ENCODE data around the gene ZDHHC24.

DNA sequence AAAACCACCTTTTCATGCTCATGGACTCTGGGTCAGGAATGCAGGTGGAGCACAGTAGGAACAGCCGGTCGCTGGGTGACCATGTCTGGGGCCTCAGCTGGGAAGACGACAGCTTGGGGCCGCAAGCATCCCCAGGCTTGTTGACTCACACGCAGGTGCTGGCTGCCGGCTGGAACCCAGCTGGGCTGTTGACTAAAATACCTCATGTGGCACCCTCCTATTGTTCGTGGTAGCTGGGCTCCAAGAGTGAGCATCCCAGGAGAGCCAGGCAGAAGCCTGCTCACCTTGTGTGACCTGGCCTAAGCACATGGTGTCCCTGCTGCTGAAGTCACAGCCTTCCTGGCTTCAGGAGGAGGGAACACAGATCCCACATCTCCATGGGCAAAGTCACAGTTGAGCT, 56.2 kb downstream of the ZDHHC24 start:
- TF ChIP-seq, protein P1, sequence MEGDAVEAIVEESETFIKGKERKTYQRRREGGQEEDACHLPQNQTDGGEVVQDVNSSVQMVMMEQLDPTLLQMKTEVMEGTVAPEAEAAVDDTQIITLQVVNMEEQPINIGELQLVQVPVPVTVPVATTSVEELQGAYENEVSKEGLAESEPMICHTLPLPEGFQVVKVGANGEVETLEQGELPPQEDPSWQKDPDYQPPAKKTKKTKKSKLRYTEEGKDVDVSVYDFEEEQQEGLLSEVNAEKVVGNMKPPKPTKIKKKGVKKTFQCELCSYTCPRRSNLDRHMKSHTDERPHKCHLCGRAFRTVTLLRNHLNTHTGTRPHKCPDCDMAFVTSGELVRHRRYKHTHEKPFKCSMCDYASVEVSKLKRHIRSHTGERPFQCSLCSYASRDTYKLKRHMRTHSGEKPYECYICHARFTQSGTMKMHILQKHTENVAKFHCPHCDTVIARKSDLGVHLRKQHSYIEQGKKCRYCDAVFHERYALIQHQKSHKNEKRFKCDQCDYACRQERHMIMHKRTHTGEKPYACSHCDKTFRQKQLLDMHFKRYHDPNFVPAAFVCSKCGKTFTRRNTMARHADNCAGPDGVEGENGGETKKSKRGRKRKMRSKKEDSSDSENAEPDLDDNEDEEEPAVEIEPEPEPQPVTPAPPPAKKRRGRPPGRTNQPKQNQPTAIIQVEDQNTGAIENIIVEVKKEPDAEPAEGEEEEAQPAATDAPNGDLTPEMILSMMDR (IDR thresholded peaks at IDR 0.05), result no peak
- TF ChIP-seq POLR2AphosphoS5 (IDR thresholded peaks at IDR 0.05; ENCODE audit: low read depth, low read length), result no peak
- TF ChIP-seq TCF7L2 (IDR thresholded peaks at IDR 0.05; ENCODE audit: low read depth, low read length), result no peak

Data from Panc1 (cell line).